GM03348 (cell line): ENCODE results near the gene CNTFR.

ENCODE experiments used
- DNase-seq: peaks from one replicate; pipeline ENCODE4 v3.0.0; 2012; ENCODE audit warnings: low spot score

The CNTFR gene

GRCh38 chr9:34590381-34591247 is 1.1 kb upstream of the CNTFR start:
- DNase-seq: peak; percentile 39

DNA sequence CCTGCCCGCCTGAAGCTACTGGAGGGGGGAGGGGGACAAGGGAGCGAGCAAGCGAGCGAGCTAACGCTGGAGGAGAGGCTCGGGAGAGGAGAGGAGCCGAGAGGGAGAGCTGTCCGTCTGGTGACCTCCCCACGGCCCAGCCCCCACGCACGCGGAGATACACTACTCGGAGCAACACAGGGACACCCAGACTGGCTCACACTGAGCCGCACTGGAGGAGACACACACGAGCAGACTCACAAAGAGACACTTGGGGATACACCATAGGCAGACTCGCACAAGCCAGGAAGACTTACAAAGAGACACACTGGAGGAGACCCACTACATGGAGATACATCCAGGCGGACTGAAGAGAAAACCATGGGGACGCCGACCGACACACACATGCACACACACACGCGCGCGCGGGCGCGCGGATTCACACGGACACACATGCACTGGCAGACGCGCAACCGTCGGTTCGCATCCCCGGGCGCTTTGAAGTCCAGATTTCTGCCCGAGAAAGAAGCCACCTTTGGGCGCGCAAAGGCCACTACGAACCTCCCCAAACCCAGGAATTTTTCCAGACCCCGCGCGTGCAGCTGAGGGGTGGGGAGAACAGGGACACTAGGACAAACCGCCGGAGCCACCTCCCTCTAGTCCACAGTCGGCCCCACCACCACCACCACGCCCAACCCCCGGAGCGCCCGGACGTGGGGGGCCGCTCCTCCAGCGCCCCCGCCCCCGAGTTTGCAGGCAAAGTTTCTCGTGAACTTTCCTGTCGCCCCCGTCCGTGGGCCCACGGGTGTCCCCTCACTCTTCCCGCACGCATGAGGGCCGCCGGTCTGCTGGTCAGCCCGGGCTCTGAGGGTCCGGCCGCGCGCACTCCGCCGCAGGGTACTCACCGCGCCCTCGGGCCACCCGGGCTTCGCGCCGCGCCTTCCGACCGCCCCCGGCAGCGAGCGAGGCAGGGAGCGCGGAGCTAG is 571 bp downstream of the CNTFR start:
- DNase-seq: no peak

DNA sequence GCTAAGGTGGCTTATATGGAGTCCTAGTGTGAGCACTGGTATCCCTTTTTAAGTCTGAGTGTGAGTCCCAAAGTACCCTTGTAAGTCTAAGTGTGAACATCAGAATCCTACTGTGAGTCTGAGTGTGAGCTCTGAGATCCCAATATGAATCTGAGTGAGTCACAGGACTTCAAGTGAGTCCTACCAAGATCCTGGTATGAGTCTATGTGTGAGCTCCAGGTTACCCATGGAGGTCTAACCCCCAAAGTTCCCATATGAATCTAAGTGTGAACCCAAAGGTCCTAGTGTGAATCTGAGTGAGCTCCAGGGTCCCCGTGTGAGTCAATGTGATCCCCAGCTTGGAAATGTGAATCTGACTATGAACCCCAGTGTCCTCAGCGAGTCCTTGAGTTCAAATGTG is 2.3 kb downstream of the CNTFR start:
- DNase-seq: no peak

DNA sequence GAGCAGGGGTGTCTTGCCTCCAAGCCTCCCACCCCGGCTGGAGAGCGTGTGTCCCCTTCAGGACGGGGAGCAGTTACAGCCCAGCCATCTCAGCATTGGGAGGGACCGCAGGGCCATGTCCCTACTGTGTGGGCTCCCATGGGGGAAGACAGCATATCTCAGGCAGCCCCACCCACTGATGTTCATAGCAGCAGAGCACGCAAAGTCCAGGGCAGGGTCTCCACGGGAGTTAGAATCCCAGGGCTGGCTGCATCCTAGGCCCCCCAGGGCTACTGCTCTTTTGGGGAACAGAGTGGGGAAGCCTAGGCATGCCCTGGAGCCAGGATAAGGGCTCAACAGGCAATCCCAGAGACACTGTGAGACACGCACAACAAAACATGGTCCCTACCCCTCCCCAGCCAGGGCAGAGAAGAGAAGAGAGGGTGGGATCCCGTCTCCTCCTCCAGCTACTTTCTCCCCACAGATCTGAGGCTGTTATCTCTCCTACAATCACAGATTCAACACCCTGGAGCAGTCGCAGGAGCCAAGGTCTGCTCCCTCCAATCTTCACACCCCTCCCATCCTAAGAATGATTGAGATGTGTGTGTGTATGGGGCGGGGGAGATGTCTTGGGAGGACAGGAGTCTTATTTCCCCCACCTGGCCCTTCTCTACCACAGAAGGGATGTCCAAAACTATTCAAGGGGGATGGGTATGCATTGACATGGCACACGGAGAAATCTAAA is 3.4 kb downstream of the CNTFR start:
- no peak for DNase-seq

DNA sequence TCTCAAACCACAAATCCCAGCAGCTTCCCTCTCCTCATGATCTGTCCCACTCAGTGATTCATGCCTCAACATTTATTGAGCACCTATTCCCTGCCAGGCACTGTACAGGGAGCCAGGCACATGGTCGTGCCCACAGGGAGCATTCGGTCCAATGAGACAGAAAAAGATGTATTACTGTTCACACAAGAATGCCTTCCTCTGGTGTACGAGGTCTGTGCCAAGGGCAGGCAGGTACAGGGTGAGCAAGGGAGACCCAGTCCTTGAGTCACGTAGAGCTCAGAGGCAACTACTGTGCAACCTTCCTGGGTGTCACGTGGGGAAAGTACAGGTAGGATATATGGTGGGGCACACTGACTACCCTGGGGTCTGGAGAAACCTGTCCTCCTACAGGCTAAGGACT is 4.6 kb downstream of the CNTFR start:
- no peak for DNase-seq

GRCh38 chr9:34582787-34583186 is 6.7 kb downstream of the CNTFR start:
- DNase-seq: no peak

- DNase-seq: no peak
These were observed 8.2 kb downstream of the CNTFR start for GRCh38 chr9:34581318-34581717.

- no peak for DNase-seq
These were observed 9.2 kb downstream of the CNTFR start for GRCh38 chr9:34580358-34580757.

- DNase-seq: no peak
These were observed 9.7 kb downstream of the CNTFR start for GRCh38 chr9:34579808-34580163.

DNA sequence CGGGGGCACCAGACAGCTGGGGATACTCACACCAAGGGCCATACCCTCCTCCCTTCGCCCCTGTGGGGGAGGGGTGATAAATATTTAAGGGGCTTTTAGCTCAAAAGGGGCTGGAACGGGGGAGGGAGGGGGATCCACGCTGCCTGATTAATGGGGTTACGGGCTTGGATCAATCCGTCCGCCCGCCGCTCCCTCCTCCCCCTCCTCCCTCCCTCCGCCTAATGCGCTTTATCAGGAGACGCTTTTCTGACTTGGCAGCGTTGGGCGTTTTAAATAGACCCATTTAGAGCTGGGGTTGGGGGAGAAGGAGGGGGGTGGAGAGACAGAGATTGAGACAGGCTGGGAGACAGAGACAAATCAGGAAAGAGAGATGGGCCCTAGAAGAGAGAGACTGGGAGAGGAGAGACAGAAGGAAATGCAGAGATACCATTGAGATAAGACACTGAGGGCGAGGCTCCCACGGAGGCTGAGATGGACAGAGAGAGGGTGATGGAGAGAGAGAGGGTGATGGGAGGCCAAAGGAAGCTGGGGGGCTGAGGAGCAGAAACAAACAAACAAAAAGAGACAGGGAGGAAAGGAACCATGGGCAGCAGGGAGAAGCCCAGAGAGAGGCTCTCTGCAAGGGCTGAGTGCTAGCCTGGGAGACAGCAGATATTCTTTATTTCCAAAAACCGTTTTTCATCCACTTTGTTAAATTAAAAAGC is 10.3 kb downstream of the CNTFR start:
- DNase-seq: no peak

DNA sequence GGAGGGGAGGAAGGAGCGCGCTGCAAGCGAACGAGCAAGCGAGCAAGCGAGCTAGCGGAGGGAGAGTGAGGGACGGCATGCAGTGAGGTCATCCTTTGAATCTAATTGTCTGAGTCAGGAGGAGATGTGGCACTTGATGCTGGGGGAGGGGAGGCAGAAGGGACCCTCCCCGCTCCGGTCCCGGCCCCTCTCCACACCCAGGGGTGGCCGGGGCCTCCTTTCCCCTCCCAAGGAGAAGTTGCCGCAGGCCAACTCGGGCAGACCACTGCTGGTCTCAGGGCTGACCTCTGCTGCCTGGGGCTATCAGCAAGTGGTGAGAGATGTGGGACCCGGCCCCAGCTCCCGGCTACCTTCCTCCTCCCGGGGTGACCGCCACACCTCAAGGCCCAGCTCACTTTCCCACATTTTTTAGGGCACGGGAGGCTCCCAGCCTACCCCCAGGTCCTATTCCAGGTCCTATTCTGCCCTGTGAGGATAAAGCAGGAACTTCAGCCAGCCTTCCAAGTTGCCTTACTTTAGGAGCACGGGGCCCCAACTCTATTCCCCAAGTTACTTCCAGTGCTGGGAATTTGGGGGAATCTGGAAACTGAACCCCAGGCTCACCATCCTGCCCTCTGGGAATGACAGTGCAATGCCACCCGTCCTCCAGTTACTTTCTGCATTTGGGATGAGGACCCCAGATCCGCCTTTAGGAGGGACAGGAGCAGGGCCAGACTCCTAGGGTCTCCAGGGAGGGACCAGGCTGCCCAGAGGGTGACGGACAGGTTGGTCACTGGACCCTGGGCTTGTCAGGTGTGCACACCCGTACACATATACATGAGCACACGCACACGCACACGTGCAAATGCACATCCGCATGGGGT is 11.1 kb downstream of the CNTFR start:
- peak; percentile 67 for DNase-seq

DNA sequence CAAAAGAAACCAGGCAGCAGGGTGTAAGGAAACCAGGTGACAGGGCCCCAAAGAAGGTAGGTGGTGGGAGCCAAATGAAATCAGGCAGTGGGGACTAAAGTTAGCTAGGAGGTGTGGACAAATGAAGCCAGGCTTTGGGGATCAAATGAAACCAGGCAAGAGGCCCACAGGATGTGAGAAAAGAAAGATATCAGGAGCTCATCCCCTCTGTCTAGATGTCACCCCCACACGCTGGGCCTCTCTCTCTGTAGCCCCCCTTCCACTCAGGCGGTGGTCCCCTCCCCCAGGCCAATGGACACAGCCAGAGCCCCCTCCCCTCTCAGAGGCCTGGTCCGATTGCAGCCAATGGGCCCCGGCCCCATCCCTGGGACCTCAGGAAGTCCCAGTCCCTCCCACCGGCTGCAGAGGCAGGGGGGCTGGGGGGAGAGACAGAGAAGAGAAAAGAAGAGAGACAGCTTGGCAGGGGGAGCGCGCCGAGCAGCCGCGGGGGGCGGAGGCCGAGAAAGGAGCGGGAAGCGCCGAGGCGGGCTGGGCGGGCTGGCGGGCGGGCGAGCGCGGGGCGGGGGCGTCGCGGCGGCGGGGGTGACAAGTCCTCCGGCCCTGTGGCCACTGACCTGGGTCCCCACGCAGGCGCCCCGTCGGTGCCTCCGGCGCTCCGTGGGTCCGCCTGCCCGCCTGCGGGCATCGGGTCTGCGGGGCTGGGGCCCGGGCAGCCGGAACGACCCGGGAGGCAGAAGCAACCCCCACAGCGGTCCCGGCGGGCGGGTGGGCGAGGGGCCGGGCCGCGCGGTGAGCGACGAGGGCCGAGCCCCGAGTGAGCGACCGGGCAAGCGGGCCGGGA is 11.9 kb downstream of the CNTFR start:
- no peak for DNase-seq

DNA sequence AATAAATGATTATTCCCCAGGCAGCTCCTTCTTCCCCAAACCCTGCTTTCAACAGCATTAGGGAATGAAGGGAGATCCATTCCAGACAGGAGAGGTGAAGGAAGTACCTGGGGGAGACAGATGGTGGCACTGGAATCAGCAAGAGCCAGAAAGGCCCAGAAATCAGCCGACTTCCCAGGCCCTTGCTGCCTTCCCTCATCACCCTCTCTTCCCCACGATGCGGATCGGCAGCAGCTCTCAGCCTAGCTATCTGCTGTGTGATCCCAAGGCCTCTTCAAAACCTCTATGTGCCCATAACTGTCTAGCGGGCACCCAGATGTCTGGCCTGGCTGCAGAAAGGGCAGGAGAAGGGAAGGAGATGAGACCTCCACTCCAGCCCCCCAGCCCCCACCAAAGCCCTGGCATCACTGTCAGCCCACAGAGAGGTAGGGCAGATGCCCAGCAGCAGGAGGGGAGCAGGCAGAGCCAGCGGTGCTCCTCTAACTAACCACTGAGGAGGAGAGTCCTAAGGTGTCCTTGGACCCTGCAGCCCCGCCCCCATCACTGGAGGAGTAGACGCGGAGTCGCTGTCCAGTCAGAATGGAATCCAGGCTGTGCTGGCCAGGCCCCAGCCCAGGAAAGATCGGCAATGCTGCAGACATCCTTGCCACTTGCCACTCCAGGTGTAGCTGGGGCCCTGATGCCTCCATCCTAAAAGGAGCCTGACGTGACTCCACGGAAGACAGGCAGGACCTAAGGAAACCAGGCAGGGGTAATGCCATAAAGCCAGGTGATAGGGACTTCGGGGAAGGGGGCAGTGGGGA is 12.7 kb downstream of the CNTFR start:
- no peak for DNase-seq

GRCh38 chr9:34575862-34576596 is 13.5 kb downstream of the CNTFR start:
- DNase-seq: no peak

GRCh38 chr9:34575241-34575640 is 14.3 kb downstream of the CNTFR start:
- DNase-seq: no peak

DNA sequence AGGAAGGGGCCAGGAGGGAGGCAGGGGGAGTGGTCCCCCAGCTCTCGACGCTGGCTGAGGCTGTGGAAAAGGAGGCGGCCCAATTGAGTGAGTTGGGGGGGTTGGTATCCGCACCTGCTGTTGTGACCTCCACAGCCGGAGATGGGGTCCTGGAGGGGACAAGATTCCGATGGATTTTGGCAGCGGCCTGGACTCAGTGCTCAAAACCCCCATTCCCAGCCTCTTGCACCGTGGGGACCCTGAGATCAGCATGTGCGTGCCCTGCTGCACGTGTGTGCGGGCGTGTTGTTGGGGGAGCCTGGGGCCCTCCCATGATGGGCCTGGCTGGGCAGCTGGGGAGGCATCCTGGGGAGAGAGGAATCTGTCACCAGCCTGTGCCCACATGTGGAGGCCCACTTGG is 15.0 kb downstream of the CNTFR start:
- DNase-seq: no peak

DNA sequence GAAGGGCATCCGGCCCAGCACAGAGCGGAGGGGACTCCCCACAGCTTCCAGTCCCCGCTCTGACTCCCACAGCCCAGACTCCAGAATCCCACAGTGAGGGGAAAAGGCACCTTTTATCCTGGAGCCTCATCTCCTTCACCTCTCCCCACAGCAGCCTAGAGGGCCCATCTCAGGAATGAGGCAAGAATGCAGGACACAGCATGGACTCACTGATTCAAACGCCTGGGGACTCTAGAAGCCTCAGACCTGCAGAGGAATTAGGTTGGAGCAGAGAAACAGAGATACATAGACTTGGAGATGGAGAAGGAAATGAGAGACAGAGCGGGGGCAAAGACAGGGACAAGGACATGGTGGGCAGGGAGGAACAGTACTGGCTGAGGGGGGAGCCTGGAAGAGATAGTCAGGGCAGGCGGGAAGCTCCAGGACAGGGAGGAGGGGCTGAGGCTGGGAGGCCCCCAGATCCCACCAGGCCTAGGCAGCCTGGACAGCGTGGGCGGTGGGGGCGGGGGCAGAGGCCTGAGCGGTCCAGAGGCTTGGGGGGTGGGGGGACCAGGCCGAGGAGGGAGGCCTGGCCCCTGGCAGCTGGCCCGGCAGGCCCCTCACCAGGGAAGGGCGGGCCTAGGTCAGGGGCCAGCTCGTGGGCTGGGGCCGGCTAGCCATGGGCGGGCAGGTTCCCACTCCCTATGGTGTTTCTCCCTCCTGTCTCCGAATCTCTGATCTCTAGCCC is 15.8 kb downstream of the CNTFR start:
- no peak for DNase-seq

GRCh38 chr9:34572628-34573027 is 16.9 kb downstream of the CNTFR start:
- DNase-seq: no peak
